Ectodermal cell (in vitro differentiated cells): ENCODE results near the gene XIRP1.

Experiments used
- H3K27ac ChIP-seq: 2 replicates; pipeline ENCODE4 v1.7.0; 2013; ENCODE audit warnings: mild to moderate bottlenecking, low read depth, low read length; ENCODE audit not compliant: insufficient read depth, poor library complexity, severe bottlenecking
- H3K27me3 ChIP-seq: 2 replicates; pipeline ENCODE4 v1.7.0; 2013; ENCODE audit warnings: mild to moderate bottlenecking, low read length; ENCODE audit not compliant: insufficient read depth, control insufficient read depth, poor library complexity, severe bottlenecking
- H3K36me3 ChIP-seq: one replicate; pipeline ENCODE4 v1.7.0; 2013; ENCODE audit warnings: low read length; ENCODE audit not compliant: control insufficient read depth, insufficient read depth
- H3K4me1 ChIP-seq: one replicate; pipeline ENCODE4 v1.7.0; 2013; ENCODE audit warnings: low read length; ENCODE audit not compliant: control insufficient read depth, insufficient read depth
- H3K4me3 ChIP-seq: 2 replicates; pipeline ENCODE4 v1.7.0; 2013; ENCODE audit warnings: low read depth, low read length, control low read depth; ENCODE audit not compliant: insufficient read depth
- H3K9me3 ChIP-seq: 2 replicates; pipeline ENCODE4 v1.7.0; 2013; ENCODE audit warnings: mild to moderate bottlenecking, low read length, moderate library complexity; ENCODE audit not compliant: control insufficient read depth
- WGBS, 2 experiments: methylation state at CpG; one replicate each; pipeline ENCODE4 v1.1.7; 2013; ENCODE audit warnings: missing lambda C conversion rate in 2 of 2; 5-methylcytosine and 5-hydroxymethylcytosine counted together

XIRP1 gene

DNA sequence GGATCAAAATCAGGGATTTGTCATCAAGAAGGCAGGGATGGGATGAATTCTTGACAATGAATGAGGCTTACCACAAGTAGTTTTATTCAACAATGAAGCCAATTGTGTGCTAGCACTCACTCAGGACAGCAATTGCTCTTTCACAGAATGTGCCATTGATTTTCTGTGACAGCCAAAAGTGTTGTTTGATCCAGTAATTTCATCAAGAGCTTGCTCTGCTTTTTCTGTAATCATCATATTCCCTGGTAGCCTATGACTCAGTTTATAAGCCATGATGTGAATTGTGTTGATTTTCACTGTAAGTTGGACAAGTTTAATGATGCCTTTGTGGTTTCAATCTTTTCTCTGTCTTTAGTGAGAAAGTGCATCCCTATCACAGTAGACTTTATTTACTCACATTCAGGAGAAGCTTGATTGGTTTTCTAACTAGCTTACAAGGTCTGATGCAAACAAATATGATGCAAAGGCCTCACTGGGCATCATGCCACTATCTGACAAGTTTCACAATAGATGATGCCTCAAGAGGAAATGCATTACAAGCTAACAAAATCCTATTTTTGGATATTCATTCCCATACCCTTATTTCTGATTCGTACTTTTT lies 25.4 kb downstream of the XIRP1 start:
- no peaks in the 10 kb centered on the region for H3K4me1 ChIP-seq
- WGBS, 2 experiments, result 80 to 88% methylated on average over 1 of the region's 1 CpG
- no peaks in the 10 kb centered on the region for H3K9me3 ChIP-seq
- H3K27ac ChIP-seq, result no peak overlapping the region
- H3K4me3 ChIP-seq, result no peak overlapping the region
- H3K27me3 ChIP-seq, result no peaks in the 10 kb centered on the region
- no peaks in the 10 kb centered on the region for H3K36me3 ChIP-seq

GRCh38 chr3:39166134-39166710 lies 26.2 kb downstream of the XIRP1 start:
- WGBS, 2 experiments, result 77 to 78% methylated on average over 3 of the region's 3 CpGs
- Histone ChIP-seq H3K36me3 (no peaks in the 10 kb centered on the region), H3K4me1 (no peaks in the 10 kb centered on the region), H3K4me3 (no peak overlapping the region), H3K27me3 (no peaks in the 10 kb centered on the region), H3K27ac (no peak overlapping the region), H3K9me3 (no peaks in the 10 kb centered on the region)

DNA sequence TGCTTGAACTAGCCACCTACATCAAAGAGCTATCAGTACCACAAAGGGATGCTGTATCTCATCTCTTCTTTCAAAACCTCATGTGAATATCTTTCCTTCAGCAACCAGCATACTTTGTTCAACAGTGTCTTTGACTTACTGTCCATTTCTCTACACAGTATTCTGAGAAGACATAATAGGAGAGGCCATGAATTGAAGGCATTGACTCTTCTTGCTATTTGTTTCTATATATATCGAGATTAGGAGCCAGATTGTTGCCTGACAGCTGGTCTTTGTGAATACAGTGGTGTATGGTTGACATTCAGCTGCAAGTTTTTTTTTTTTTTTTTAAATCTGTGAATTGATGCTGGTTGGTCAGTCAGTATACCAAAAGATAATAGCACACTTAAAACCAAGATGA lies 26.9 kb downstream of the XIRP1 start:
- 57 to 71% methylated on average over 1 of the region's 1 CpG for WGBS, 2 experiments
- Histone ChIP-seq H3K4me1 (no peaks in the 10 kb centered on the region), H3K27ac (no peak overlapping the region), H3K9me3 (no peaks in the 10 kb centered on the region), H3K27me3 (no peaks in the 10 kb centered on the region), H3K4me3 (no peak overlapping the region), H3K36me3 (no peaks in the 10 kb centered on the region)

DNA sequence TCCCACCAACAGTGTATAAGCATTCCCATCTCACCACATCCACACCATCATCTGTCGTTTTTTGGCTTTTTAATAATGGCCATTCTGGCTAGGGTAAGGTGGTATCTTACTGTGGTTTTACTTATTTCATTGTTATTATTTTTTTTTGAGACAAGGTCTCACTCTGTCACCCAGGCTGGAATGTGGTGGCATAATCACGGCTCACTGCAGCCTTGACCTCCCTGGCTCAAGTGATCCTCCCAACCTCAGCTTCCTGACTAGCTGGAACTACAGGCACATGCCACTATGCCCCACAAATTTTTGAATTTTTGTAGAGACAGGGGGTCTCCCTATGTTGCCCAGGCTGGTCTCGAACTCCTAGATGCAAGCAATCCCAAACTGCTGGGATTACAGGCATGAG lies 28.0 kb downstream of the XIRP1 start:
- Histone ChIP-seq H3K27me3 (no peaks in the 10 kb centered on the region), H3K4me1 (no peaks in the 10 kb centered on the region), H3K36me3 (no peaks in the 10 kb centered on the region), H3K9me3 (no peaks in the 10 kb centered on the region), H3K4me3 (no peak overlapping the region), H3K27ac (no peak overlapping the region)
- 88 to 92% methylated on average over 2 to 3 of the region's 3 CpGs for WGBS, 2 experiments

DNA sequence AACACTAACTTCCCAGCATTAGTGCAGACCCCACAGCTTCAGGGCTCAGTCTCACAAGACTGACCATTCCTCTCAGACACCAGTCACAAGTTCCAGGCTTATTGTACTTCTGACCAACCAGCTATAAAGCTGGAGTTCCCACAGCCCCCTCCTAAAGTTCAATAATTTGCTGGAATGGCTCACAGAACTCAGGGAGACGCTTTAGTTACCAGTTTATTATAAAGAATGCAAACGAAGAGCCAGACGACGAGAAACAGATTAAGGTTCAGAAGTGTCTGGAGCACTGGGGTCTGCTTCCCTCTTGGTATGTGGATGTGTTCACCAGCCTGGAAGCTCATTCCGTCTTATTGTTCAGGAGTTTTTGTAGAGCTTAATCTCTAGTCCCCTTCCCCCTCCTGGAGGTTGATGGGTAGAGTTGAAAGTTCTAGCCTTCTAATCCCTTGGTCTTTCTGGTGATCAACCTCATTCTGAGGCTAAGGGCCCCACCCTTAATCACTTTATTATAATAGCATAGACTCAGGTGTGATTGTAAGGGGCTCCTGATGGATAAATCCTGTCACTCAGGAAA lies 34.2 kb downstream of the XIRP1 start:
- H3K9me3 ChIP-seq, result no peaks in the 10 kb centered on the region
- peaks cover 5% of the 10 kb centered on the region for H3K4me1 ChIP-seq
- no peak overlapping the region for H3K4me3 ChIP-seq
- WGBS, 2 experiments, result 73 to 85% methylated on average over 5 of the region's 5 CpGs
- H3K27ac ChIP-seq, result no peak overlapping the region
- H3K36me3 ChIP-seq, result no peaks in the 10 kb centered on the region
- H3K27me3 ChIP-seq, result no peaks in the 10 kb centered on the region

GRCh38 chr3:39157359-39157758 lies 35.0 kb downstream of the XIRP1 start:
- H3K36me3 ChIP-seq, result no peaks in the 10 kb centered on the region
- peaks cover 10% of the 10 kb centered on the region for H3K4me1 ChIP-seq
- 96 to 97% methylated on average over 4 to 7 of the region's 7 CpGs for WGBS, 2 experiments
- H3K9me3 ChIP-seq, result no peaks in the 10 kb centered on the region
- H3K27me3 ChIP-seq, result peaks cover 7% of the 10 kb centered on the region
- no peak overlapping the region for H3K4me3 ChIP-seq
- no peak overlapping the region for H3K27ac ChIP-seq

DNA sequence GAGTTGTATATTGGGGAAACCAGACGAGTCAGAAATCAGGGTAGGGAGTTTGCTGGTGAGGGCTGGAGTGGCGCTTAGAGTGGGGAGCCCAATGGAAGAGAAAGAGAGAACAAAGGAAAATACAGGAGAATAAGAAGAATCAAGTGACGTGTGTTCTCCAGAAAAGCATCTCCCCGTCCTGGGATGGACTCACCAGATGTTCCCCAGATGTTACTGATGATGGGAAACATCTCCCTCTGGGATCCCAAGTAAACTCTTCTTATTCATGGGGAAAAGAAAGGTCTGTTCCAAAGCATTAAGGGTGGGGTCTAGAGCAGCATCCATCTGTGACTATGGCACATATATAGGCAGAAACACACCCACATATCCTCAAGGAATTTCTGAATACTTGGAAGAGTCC lies 36.0 kb downstream of the XIRP1 start:
- H3K9me3 ChIP-seq, result no peaks in the 10 kb centered on the region
- 90 to 91% methylated on average over 4 of the region's 4 CpGs for WGBS, 2 experiments

DNA sequence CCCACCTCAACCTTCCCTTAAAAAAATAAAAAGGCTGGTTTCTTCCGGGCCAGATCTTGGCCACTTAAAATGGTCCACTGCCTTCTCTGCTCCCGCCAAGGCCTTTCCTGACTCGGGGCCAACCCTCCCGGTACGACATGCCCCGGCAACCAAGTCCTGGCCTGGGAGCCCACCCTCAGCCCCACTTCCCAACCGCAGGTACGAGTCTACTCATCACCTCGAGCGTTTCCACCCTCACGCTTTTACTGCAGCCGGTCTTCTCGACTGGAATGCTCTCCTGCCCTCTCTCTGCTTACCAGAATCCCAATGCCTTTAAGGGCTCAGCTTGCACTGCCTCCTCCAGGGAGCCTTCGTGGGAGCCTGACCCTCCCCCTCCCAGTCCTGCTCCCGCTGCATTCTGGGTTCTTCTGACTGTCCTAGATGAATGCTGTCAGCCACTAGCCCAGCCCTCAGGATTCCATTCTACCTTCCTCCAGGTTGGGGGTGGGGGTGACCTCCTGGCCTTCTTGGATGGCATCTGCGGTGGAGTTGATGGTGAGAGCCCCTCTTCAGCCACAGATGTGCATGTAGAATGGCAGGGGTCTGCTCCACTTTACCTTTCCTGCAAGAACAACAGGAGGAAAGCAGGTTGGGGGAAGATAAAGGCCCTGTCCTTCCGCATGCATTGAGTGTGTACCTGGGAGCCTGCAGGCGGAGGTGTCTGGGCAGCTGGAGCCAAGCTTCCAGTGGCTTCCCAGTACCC lies 37.9 kb downstream of the XIRP1 start:
- Histone ChIP-seq H3K9me3 (no peaks in the 10 kb centered on the region), H3K27me3 (peaks cover 9% of the 10 kb centered on the region), H3K27ac (peak overlapping the region; percentile 61), H3K4me3 (peak overlapping the region; percentile 65), H3K36me3 (no peaks in the 10 kb centered on the region), H3K4me1 (peaks cover 38% of the 10 kb centered on the region)
- 12 to 13% methylated on average over 18 of the region's 18 CpGs for WGBS, 2 experiments

More for the DNA sequence above, 36.0 kb downstream of the XIRP1 start:
- Histone ChIP-seq H3K27ac (no peak overlapping the region), H3K4me3 (no peak overlapping the region), H3K36me3 (no peaks in the 10 kb centered on the region), H3K27me3 (peaks cover 9% of the 10 kb centered on the region), H3K4me1 (peaks cover 19% of the 10 kb centered on the region)

GRCh38 chr3:39153977-39154279 lies 38.5 kb downstream of the XIRP1 start:
- peak overlapping the region; percentile 61 for H3K27ac ChIP-seq
- no peaks in the 10 kb centered on the region for H3K9me3 ChIP-seq
- peaks cover 43% of the 10 kb centered on the region for H3K4me1 ChIP-seq
- H3K4me3 ChIP-seq, result peak overlapping the region; percentile 65
- WGBS, 2 experiments, result 5 to 11% methylated on average over 1 to 8 of the region's 9 CpGs
- H3K36me3 ChIP-seq, result no peaks in the 10 kb centered on the region
- H3K27me3 ChIP-seq, result peaks cover 9% of the 10 kb centered on the region

GRCh38 chr3:39150803-39151631 lies 41.4 kb downstream of the XIRP1 start:
- Histone ChIP-seq H3K36me3 (no peaks in the 10 kb centered on the region), H3K9me3 (no peaks in the 10 kb centered on the region), H3K27ac (peak overlapping the region; percentile 65), H3K4me1 (peaks cover 69% of the 10 kb centered on the region), H3K4me3 (peak overlapping the region; percentile 65), H3K27me3 (peaks cover 9% of the 10 kb centered on the region)
- 26 to 36% methylated on average over 9 of the region's 9 CpGs for WGBS, 2 experiments
